ENCODE measurements around the gene TXLNB. TPM values are rescaled to one million over a fixed set of nuclear protein-coding genes. Genes with fewer than 3 reads are reported as not detected.

Gene TXLNB
- total RNA-seq, 1 experiment from 2014 or later: 0.22 TPM

DNA sequence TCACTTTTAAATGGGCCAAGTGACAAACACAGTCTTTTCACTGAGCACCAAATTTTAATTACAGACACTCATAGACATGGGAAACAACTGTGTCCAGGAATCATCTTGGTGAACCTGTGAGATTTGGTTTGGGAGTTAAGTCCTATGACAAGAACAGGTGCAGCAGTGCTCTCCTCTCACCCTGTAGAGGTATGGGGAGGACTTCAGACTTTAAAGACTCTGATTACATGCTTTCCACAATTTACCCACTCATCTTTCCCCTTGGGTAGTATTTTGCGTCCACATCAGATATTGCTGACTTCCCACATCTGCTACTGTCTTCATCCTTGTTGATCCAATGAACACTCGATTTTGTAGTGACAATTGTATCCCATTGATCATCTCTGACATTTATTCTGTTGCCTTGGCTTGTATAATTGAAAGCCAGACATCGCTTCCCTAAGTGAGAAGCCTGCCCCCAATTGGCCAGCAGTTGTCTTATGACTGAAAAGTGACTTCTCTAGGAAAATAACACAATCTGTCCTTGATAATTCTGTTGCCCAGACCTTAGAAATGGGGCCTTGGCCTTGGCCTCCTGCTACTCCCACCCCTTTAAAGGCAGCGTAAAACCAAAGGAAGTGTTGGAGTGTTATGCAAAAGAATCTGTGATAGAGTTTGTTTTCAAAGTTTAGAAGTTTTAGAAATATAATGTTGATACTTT lies 40.0 kb downstream of the TXLNB start:
- intact Hi-C loops (cut with micrococcal nuclease): no loop called here
- H3K36me3 ChIP-seq (ENCODE audit: low read depth, low read length): no peaks in the 10 kb centered on the region
- DNase-seq (no peak), ATAC-seq (no peak)
- no peak for TF ChIP-seq EZH2 (IDR thresholded peaks at IDR 0.05; ENCODE audit: low read length, unreplicated experiment)
- TF ChIP-seq EZH2phosphoT487 (IDR thresholded peaks at IDR 0.05; ENCODE audit: borderline replicate concordance, low read length): no peak
- TF ChIP-seq, protein P1, sequence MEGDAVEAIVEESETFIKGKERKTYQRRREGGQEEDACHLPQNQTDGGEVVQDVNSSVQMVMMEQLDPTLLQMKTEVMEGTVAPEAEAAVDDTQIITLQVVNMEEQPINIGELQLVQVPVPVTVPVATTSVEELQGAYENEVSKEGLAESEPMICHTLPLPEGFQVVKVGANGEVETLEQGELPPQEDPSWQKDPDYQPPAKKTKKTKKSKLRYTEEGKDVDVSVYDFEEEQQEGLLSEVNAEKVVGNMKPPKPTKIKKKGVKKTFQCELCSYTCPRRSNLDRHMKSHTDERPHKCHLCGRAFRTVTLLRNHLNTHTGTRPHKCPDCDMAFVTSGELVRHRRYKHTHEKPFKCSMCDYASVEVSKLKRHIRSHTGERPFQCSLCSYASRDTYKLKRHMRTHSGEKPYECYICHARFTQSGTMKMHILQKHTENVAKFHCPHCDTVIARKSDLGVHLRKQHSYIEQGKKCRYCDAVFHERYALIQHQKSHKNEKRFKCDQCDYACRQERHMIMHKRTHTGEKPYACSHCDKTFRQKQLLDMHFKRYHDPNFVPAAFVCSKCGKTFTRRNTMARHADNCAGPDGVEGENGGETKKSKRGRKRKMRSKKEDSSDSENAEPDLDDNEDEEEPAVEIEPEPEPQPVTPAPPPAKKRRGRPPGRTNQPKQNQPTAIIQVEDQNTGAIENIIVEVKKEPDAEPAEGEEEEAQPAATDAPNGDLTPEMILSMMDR (conservative IDR thresholded peaks at IDR 0.05; ENCODE audit: low read depth, low read length): no peak
- H4K20me1 ChIP-seq (ENCODE audit: low read length): no peaks in the 10 kb centered on the region
- no peak overlapping the region for H3K9ac ChIP-seq (ENCODE audit: low read length)
- H3F3A ChIP-seq (ENCODE audit: low read length, unreplicated experiment): no peaks in the 10 kb centered on the region
- ChIA-PET CTCF (no interaction called here), POLR2A (ENCODE audit: unreplicated experiment) (no interaction called here)
- no peak overlapping the region for H2AFZ ChIP-seq (ENCODE audit: low read length)
- no peaks in the 10 kb centered on the region for H3K4me1 ChIP-seq (ENCODE audit: insufficient read depth, low read length)
- no TSS peak for BruUV-seq (replicated peaks)
- H3K79me2 ChIP-seq (ENCODE audit: low read length): no peaks in the 10 kb centered on the region
- no peak overlapping the region for H3K4me3 ChIP-seq (ENCODE audit: low read length)
- H3K9me3 ChIP-seq (ENCODE audit: low read length): no peaks in the 10 kb centered on the region
- H3K27ac ChIP-seq (ENCODE audit: low read length): no peak overlapping the region
- H3K9me2 ChIP-seq (replicated peaks; ENCODE audit: low read length): no peaks in the 10 kb centered on the region
- no peaks in the 10 kb centered on the region for H3K27me3 ChIP-seq (ENCODE audit: low read length)
- no peak overlapping the region for H3K4me2 ChIP-seq (ENCODE audit: low read length)

DNA sequence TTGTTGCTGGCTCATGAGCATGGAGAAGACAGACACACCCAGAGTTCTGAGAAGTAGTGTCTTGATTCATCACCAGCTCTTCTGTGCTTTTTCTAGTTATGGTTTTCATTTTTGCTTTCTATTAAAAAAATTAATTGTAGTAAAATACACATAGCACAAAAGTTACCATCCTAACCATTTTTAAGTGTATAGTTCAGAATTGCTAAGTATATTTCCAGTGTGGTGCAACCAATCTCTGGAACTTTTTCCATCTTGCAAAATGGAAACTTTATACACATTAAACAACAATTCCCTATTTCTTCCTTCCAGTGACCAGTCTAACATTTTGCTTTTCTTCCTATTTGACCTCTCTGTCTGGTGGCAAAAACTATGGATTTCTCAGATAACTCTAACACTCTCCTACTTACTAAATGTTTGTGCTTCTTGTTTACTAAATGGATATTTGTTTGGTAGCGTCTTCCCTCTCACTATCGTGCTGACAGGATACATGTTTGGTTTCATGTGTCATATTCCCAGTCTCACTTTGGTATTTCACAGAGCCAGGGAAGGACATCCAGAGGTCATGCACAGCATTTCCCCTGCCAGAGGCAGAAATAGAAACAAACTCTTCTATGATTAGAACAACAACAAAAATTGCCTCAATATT lies 40.6 kb downstream of the TXLNB start:
- no peaks in the 10 kb centered on the region for H3K36me3 ChIP-seq (ENCODE audit: low read depth, low read length)
- no TSS peak for BruUV-seq (replicated peaks)
- no peaks in the 10 kb centered on the region for H3K79me2 ChIP-seq (ENCODE audit: low read length)
- POLR2A ChIA-PET (ENCODE audit: unreplicated experiment): no interaction called here
- no peak overlapping the region for H3K27ac ChIP-seq (ENCODE audit: low read length)
- H3K4me2 ChIP-seq (ENCODE audit: low read length): no peak overlapping the region
- no peaks in the 10 kb centered on the region for H4K20me1 ChIP-seq (ENCODE audit: low read length)
- no peaks in the 10 kb centered on the region for H3K9me2 ChIP-seq (replicated peaks; ENCODE audit: low read length)
- DNase-seq: no peak
- H3K9me3 ChIP-seq (ENCODE audit: low read length): no peaks in the 10 kb centered on the region
- no peak overlapping the region for H2AFZ ChIP-seq (ENCODE audit: low read length)
- no peak overlapping the region for H3K4me3 ChIP-seq (ENCODE audit: low read length)
- CTCF ChIA-PET: interaction anchor here (0.6 kb wide), 1 partner anchor 51 kb away, joined by 7 read pairs; no protein-coding TSS in a partner anchor
- no peaks in the 10 kb centered on the region for H3K27me3 ChIP-seq (ENCODE audit: low read length)
- no peaks in the 10 kb centered on the region for H3F3A ChIP-seq (ENCODE audit: low read length, unreplicated experiment)
- intact Hi-C loops (cut with micrococcal nuclease): no loop called here
- H3K4me1 ChIP-seq (ENCODE audit: insufficient read depth, low read length): no peaks in the 10 kb centered on the region
- no peak overlapping the region for H3K9ac ChIP-seq (ENCODE audit: low read length)
- TF ChIP-seq EZH2 (IDR thresholded peaks at IDR 0.05; ENCODE audit: low read length, unreplicated experiment): no peak
- TF ChIP-seq, protein P1 (conservative IDR thresholded peaks at IDR 0.05; ENCODE audit: low read depth, low read length): no peak
- no peak for TF ChIP-seq EZH2phosphoT487 (IDR thresholded peaks at IDR 0.05; ENCODE audit: borderline replicate concordance, low read length)
- ATAC-seq: no peak

Measured in PC-3 (cell line).